HG02588 (cell line): ENCODE results near the gene CRYGN.

ENCODE experiments used
- ATAC-seq: cut with Tn5 transposase; IDR thresholded peaks from one replicate; pipeline ENCODE4 v1.9.1; 2021; ENCODE audit warnings: mild to moderate bottlenecking, moderate library complexity; ENCODE audit not compliant: unreplicated experiment

The CRYGN gene

GRCh38 chr7:151440799-151441445 is 981 bp upstream of the CRYGN start:
- ATAC-seq, result no peak

DNA sequence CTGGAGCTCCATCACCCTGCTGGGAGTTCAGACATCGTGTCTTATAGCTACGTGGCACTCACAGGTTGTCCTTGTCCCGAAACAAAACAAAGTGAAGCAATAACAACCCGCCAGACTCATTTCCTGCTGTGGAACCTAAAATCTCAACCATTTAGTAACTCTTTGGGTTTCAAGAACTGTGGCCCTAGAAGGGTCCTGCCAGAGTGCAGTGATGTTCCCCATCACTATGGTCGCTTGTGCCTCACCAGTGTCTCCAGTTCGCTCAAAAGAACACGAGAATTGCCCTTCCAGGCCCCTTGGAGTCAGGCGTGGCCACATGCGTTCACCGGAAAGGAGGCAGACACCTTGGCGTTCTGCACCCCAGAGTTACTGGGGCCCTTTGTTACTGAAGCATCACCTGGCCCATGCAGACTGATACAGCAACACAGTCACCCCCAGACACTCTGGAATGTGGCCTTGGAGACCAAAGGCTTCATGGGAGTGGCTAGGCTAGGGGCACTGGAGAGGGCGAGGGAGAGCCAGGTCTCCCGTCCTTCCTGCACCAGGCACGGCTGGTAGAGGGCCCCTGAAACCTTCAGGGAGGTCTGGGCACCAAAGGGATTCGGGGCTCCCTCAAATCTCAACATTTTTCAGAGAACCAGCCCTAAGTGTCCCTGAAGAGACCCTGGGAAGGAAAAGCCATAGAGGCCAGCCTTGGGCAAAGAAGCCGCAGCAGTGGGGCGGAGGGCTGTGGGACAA is 908 bp downstream of the CRYGN start:
- no peak for ATAC-seq

- no peak for ATAC-seq
Observed at GRCh38 chr7:151437866-151438516, 1.9 kb downstream of the CRYGN start.

DNA sequence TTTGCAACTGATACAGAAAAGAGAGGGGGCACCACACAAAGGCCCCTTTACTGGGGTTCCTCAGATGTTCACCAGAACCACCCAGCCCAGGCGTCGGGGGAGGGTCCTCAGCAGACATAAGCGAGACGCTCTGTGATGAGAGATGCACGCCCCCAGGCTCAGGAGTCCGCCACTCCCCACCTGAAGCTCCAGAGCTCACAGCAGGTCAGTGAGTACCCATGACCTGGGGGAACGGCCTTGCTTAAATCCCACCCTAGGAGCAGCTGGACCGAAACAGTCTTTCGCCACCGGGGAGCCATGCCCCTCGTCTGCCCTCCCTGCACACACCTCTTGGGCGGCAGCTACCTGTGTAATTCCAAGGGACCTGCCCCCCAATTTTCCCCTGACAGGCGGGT is 2.8 kb downstream of the CRYGN start:
- ATAC-seq, result no peak

GRCh38 chr7:151436446-151437158 is 3.3 kb downstream of the CRYGN start:
- no peak for ATAC-seq

DNA sequence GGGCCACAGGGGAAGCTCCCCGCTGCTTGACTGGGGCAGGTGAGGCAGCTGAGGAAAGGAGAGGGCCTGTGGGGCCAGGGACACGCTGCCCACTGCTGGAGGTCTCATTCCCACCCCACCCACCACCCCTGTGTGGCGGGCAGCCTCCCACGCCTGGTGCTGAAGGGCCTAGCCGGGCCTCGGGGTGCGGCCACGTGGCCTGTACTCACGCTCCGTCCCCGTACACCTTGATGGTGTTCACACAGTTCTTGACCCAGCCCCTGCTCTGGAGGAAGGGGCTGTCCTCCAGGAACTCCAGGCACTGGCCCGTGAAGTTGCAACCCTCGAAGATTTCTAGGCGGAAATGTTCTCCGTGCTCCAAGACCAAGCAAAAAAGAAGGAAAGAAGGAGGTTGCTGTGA is 4.0 kb downstream of the CRYGN start:
- no peak for ATAC-seq

DNA sequence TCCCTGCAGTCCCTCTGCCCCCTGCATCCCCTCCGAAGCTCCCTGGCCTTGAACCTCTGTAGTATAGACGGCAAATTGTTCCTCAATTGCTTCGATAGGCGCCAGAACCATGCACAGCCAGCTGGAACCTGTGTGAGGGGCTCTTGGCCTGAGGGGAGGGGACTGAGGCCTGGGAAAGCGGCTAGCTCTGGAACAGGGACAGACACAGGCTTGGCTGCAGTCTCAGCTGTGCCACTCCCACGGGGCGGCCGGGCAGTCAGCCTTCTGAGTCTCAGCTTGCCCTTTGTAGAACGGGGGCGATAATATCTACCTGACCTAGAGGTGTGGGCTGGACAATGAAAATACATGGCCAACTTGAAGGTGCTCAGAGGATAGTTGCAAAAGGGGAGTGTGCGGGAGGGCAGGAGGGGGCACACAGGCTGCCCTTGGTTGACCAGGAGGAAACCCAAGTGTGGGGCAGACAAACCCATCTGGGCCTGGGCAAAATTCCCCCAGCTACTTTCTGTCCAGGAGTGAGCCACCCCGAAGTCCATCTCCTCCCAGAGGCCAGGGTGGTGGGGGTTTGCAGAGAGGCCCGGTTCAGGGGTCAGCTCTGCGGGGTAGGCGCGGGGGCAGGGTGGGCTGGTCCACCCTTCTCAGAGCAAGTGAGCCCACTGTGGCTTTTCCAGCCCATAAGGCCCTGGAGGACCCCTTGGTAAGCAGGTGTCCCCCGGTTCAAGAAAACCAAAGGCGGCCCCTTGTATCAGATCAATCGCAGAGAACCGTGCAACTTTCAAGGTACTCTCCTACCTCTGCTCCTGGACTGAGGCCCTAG is 4.6 kb downstream of the CRYGN start:
- no peak for ATAC-seq

DNA sequence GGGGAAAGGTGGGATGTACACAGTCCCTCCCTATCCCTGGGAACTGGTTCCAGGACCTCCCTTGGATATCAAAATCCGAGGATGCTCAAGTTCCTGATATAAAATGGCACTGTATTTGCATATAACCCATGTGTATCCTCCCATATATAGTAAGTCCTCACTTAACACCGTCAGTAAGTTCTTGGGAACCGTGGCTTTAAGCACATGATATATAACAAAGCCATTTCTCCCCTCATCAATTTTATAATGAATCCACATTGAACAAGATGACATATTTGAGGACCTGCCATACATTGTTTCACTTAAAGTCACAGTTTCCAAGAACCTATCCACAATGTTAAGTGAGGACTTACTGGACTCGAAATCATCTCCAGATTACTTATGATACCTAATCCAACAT is 5.4 kb downstream of the CRYGN start:
- no peak for ATAC-seq

DNA sequence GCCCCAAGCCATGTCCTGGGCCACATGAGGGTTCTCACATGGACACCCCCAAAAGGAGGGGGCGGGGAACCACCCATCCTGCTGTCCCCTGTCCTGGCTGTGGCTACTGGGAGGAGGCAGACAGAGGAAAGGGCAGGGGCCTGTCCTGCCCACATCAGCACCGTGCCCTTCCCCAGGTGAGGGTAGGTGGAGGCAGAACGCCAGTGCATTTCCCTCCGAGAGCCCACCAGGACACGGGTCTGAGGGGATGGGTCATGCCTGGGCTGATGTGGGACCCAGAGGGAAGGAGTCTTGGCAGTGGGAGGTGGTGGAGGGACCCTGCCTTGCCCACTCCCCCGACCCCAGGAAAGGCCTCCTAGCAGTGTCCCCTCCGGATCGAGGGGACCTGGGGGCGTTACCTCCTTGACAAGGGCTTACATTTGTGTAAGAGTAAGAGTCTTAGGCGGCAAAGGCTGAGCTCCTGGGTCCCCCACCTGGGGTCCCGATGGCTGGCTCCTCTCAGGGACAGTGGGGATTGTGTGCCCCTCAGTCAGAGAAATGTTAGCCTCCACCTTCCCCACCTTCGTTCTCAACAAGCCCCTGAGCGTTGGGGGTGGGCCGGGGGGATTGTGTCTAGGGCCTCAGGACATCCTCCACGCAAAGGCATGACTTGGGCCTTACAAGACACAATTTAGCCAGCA is 6.1 kb downstream of the CRYGN start:
- ATAC-seq, result no peak

DNA sequence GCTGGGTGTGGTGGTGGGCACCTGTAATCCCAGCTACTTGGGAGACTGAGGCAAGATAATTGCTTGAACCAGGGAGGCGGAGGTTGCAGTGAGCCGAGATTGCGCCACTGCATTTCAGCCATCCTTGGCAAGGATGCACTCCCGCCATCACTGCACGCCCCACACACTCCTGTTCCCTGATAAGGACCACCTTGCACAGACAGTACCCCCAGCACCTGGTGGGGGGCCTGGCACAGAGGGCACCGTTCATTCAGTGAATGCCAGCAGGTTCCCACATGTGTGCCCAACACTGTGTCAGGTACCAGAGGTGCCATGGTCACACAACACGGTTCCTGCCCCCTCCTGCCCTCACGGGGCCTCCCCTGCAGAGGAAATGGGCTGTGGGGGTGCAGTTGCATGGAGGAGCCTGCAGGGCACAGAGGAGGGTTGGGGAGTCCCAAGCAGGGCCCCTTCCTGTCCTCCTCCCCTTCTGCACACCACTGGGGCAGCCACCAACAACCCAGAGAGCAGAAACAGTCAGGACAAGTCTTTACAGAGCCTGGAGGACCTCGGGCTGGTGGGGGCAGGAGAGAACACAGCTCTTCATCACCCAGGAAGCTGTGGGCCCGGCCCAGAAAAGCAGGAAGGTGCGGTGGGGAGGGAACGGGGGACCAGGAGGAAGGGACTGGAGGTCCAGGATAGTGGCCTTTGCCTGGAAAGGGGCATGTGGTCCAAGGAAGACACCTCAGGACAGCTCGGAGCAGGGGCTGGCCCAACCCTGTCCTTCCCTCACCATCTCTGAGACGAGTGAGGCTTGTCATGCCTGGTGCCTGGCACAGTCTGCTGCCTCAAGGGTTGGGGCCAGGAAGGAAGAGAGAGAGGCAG is 7.1 kb downstream of the CRYGN start:
- ATAC-seq, result peak; percentile 59

DNA sequence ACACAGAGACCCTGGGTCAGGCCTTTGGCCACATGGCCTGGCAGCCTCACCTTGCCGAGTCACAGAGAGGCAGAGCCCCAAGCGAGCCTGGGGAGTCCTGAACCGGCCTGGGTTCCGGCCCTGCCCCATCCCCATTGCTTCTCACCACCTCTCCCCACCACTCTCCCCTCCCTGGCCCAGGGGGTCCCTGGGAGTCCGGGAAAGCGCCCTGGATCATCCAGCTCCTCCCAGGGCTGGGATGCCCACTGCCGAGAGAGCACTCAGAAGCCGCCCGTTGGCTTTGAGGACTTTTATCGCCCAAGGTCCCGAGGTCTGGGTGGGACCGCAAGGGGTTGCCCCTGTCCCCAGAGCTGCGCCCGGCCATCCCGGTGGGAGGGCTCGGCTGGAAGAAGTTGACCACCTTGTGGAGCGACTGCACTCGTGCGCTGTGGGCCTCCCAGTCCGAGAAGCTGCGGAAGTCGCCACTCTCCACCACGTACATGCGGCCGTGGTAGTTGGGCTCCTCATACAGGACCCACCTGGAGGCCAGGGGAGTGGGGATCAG is 8.1 kb downstream of the CRYGN start:
- ATAC-seq, result no peak

DNA sequence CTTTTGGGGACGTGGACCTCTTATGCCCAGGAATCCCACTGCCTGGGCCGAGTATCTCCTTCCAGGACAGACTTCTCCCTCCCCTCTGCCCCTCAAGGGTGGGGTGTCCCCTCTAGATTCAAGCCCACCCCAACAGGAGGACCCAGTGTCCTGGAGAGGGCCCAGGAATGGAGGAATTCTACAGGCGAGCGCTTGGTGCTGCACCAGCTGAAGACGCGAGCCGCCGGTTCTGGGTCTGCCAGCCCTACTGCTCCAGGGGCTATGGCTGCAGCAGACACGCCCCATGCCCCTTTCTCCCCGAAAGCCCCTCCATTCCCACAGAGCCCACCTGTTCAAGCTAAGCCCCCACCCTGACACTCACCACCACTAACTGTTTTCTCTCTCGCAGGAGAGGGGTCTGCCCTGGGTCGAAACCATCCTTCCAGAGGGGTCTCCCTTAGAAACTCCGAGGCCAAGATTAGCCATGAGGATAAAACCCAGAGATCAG is 8.6 kb downstream of the CRYGN start:
- no peak for ATAC-seq

- no peak for ATAC-seq
Observed at GRCh38 chr7:151430391-151431205, 9.3 kb downstream of the CRYGN start.

DNA sequence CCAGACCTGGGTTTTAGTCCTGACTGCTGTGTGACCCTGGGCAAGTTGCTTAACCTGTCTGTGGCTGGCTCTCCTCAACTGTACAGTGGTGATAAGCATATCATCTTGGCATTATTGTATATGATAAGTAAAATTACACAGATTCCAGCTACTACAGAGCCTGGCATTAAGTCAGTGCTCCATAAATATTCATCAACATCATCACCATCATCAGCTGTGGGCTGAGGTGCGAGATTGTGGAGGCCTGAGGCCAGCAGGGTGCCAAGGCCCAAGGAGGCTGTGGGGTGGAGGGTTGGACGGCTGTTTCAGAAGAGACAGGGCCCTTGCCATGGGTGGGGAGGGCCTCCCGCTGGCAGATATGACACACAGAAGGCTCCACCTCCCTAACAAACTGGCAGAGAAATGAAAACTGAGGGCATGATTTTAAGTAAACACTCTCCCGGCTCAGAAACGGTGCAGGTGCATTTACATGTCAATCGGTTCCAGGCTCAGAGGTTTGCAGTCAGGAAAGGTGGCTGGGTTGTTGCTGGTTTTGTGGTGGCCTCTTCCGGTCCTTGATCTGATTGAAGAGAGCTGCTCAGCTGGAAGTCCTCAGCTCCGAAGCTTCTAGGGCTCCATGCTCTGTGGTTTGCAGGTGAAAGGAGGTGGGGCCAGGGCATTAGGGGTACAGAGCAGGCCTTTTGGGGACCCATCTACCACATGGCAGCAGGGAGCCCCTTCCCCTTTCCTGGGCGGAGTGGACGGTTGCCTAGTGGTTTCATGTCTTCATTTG is 10.2 kb downstream of the CRYGN start:
- peak; percentile 56 for ATAC-seq

GRCh38 chr7:151429237-151429559 is 10.7 kb downstream of the CRYGN start:
- ATAC-seq, result no peak

GRCh38 chr7:151428378-151429236 is 11.3 kb downstream of the CRYGN start:
- no peak for ATAC-seq
